HCT116 (cell line): ENCODE measurements around the gene KLHL22. TPM values are rescaled to one million over a fixed set of nuclear protein-coding genes. Genes with fewer than 3 reads are reported as not detected.

Experiments
- ATAC-seq: fragments of 200-7000 bp; cut with Tn5 transposase; 2 replicates; pipeline ENCODE4 v1.9.1; 2020; ENCODE audit warnings: mild to moderate bottlenecking, moderate library complexity
- BruUV-seq: library from RNA; stranded (reverse); fragments of 400-500 nt; replicated peaks from 2 replicates; lab custom pipeline; 2021; lab: Mats Ljungman, UMichigan
- CTCF ChIA-PET: fragments of 300-600 bp; sonication (Branson Sonifier 250); formaldehyde crosslinking; loops from one replicate; lab custom pipeline; 2021; ENCODE audit warnings: antibody characterized with exemption; lab: Charles Lee
- POLR2A ChIA-PET: fragments of 300-600, 350-600 bp; sonication (Branson Sonifier 250); formaldehyde crosslinking; loops from one replicate; lab custom pipeline; 2021; ENCODE audit warnings: antibody characterized with exemption; lab: Charles Lee
- RAD21 ChIA-PET, 2 experiments: fragments of 300-600 bp; sonication (Branson Sonifier 250); formaldehyde crosslinking; loops; one replicate each; lab custom pipeline; 2023; ENCODE audit warnings: low total read pairs in 2 of 2; ENCODE audit not compliant: uncharacterized antibody in 2 of 2, unreplicated experiment in 2 of 2, low non-redundant PET in 1 of 2; lab: Charles Lee
- DNase-seq: peaks from one replicate; pipeline ENCODE4 v3.0.0-alpha.2; 2010; ENCODE audit warnings: low read depth, low spot score
- H2AFZ ChIP-seq: fragments of 200-600 bp; shearing (Covaris generic), sonication (generic); 2 replicates; pipeline ENCODE4 v1.6.1; 2017; ENCODE audit warnings: low read depth, mixed run types, mixed read lengths, antibody characterized with exemption, low read length; ENCODE audit not compliant: poor library complexity, severe bottlenecking
- H3K27ac ChIP-seq: 2 replicates; pipeline ENCODE4 v1.5.1; 2012; ENCODE audit warnings: low read depth, low read length
- H3K27me3 ChIP-seq: fragments of 200-600 bp; sonication (generic); 2 replicates; pipeline ENCODE4 v1.6.1; 2016; ENCODE audit warnings: mixed run types, low read length, mixed read lengths; ENCODE audit not compliant: insufficient read depth
- H3K36me3 ChIP-seq, 2 experiments: fragments of 200-500 bp in 1 of 2; fragments of 200-600 bp in 1 of 2; sonication (Bioruptor generic) in 1 of 2; sonication (generic) in 1 of 2; 2 replicates each; pipeline versions ENCODE4 v1.5.1 to v1.6.1; 2014 to 2016; ENCODE audit warnings: low read length in 2 of 2, inconsistent platforms in 1 of 2, mixed read lengths in 1 of 2, mixed run types in 1 of 2; ENCODE audit not compliant: insufficient read depth in 2 of 2, control insufficient read depth in 1 of 2
- H3K4me1 ChIP-seq, 2 experiments: fragments of 200-600 bp in 1 of 2; sonication (generic) in 1 of 2; 2 replicates each; pipeline versions ENCODE4 v1.5.1 to v1.6.1; 2012 to 2017; ENCODE audit warnings: low read length in 2 of 2, inconsistent platforms in 1 of 2, mild to moderate bottlenecking in 1 of 2, mixed read lengths in 1 of 2, mixed run types in 1 of 2, moderate library complexity in 1 of 2; ENCODE audit not compliant: insufficient read depth in 2 of 2, control insufficient read depth in 1 of 2
- H3K4me2 ChIP-seq: fragments of 200-600 bp; sonication (generic); 2 replicates; pipeline ENCODE4 v1.6.1; 2017; ENCODE audit warnings: mixed run types, low read length, mixed read lengths
- H3K4me3 ChIP-seq, 2 experiments: fragments of 200-600 bp in 1 of 2; sonication (generic) in 1 of 2; replicated peaks in 1 of 2; 2 replicates each; pipeline ENCODE4 v1.5.1; 2011 to 2016; ENCODE audit warnings: low read length in 2 of 2, control low read depth in 1 of 2, low read depth in 1 of 2, mild to moderate bottlenecking in 1 of 2, mixed read lengths in 1 of 2, mixed run types in 1 of 2
- H3K79me2 ChIP-seq: fragments of 200-600 bp; sonication (generic); 2 replicates; pipeline ENCODE4 v1.6.1; 2017; ENCODE audit warnings: mild to moderate bottlenecking, mixed run types, low read length, moderate library complexity, mixed read lengths; ENCODE audit not compliant: insufficient read depth
- H3K9ac ChIP-seq: fragments of 200-600 bp; sonication (generic); 2 replicates; pipeline ENCODE4 v1.6.1; 2016; ENCODE audit warnings: low read length, mixed read lengths
- H3K9me2 ChIP-seq: fragments of 200-600 bp; sonication (generic), shearing (Covaris generic); 2 replicates; pipeline ENCODE4 v1.6.1; 2017; ENCODE audit warnings: mixed run types, mild to moderate bottlenecking, moderate library complexity; ENCODE audit not compliant: insufficient read depth
- H3K9me3 ChIP-seq, 2 experiments: fragments of 200-500 bp in 1 of 2; fragments of 200-600 bp in 1 of 2; sonication (Bioruptor generic) in 1 of 2; sonication (generic) in 1 of 2; 2 replicates each; pipeline ENCODE4 v1.6.1; 2014 to 2017; ENCODE audit warnings: low read length in 2 of 2, mixed read lengths in 2 of 2, inconsistent platforms in 1 of 2, low read depth in 1 of 2, mild to moderate bottlenecking in 1 of 2, mixed run types in 1 of 2, moderate library complexity in 1 of 2; ENCODE audit not compliant: control insufficient read depth in 1 of 2, insufficient read depth in 1 of 2
- H4K20me1 ChIP-seq: fragments of 200-600 bp; sonication (generic), shearing (Covaris generic); 2 replicates; pipeline ENCODE4 v1.6.1; 2017; ENCODE audit warnings: mixed run types, mild to moderate bottlenecking, moderate library complexity; ENCODE audit not compliant: insufficient read depth
- CTCF ChIP-seq, 3 experiments: fragments of 200-600 bp in 1 of 3; sonication (generic) in 1 of 3; IDR thresholded peaks in 2 of 3; conservative IDR thresholded peaks in 1 of 3; 2 replicates each; pipeline ENCODE4 v1.5.1; 2012 to 2017; ENCODE audit warnings: low read depth in 2 of 3, low read length in 2 of 3, antibody characterized with exemption in 1 of 3, borderline replicate concordance in 1 of 3, control low read depth in 1 of 3, mild to moderate bottlenecking in 1 of 3, mixed read lengths in 1 of 3, mixed run types in 1 of 3, moderate library complexity in 1 of 3; ENCODE audit not compliant: insufficient read depth in 1 of 3
- EGR1 ChIP-seq: IDR thresholded peaks from 2 replicates; pipeline ENCODE4 v1.6.1; 2012; ENCODE audit warnings: low read depth
- EZH2phosphoT487 ChIP-seq: fragments of 200-600 bp; IDR thresholded peaks from 2 replicates; pipeline ENCODE4 v1.6.1; 2018; ENCODE audit warnings: antibody characterized with exemption, borderline replicate concordance
- FOSL1 ChIP-seq: IDR thresholded peaks from 2 replicates; pipeline ENCODE4 v1.6.1; 2012; ENCODE audit warnings: low read depth
- JUND ChIP-seq: IDR thresholded peaks from 2 replicates; pipeline ENCODE4 v1.6.1; 2012
- MAX ChIP-seq: IDR thresholded peaks from 2 replicates; pipeline ENCODE4 v1.6.1; 2012
- POLR2A ChIP-seq: IDR thresholded peaks from 2 replicates; pipeline ENCODE4 v1.7.0; 2011; ENCODE audit warnings: borderline replicate concordance; ENCODE audit not compliant: insufficient read depth, insufficient read length; ENCODE audit errors: extremely low read depth
- POLR2AphosphoS5 ChIP-seq: IDR thresholded peaks from 2 replicates; pipeline ENCODE4 v1.6.1; 2011; ENCODE audit warnings: mild to moderate bottlenecking, low read depth, low read length, moderate library complexity
- RAD21 ChIP-seq: IDR thresholded peaks from 2 replicates; pipeline ENCODE4 v1.6.1; 2012; ENCODE audit warnings: low read depth, mild to moderate bottlenecking
- SRF ChIP-seq: IDR thresholded peaks from 2 replicates; pipeline ENCODE4 v1.6.1; 2012; ENCODE audit warnings: low read depth
- TCF7L2 ChIP-seq: IDR thresholded peaks from 2 replicates; pipeline ENCODE4 v1.7.0; 2011; ENCODE audit warnings: borderline replicate concordance, inconsistent platforms; ENCODE audit not compliant: insufficient read depth, insufficient read length; ENCODE audit errors: extremely low read depth
- YY1 ChIP-seq: IDR thresholded peaks from 2 replicates; pipeline ENCODE4 v1.6.1; 2011; ENCODE audit warnings: low read length, low read depth, moderate library complexity, mild to moderate bottlenecking; ENCODE audit not compliant: insufficient replicate concordance; ENCODE audit errors: extremely low read depth
- ZFX ChIP-seq: fragments of 450-650 bp; IDR thresholded peaks from 2 replicates; pipeline ENCODE4 v1.6.1; 2017
- intact Hi-C: fragments of 100-400 bp; cut with micrococcal nuclease; formaldehyde crosslinking; loops from 2 replicates; pipeline ENCODE4 v1.10.0; 2022
- total RNA-seq: library from RNA; stranded (reverse); gene quantifications from one replicate; pipeline ENCODE4 v1.2.1, GENCODE V29; 2021; ENCODE audit not compliant: unreplicated experiment
- TF ChIP-seq, protein P1 (sequence below): IDR thresholded peaks from 2 replicates; pipeline ENCODE4 v1.6.1; 2012

Gene KLHL22
- total RNA-seq, 1 experiment from 2014 or later = 16.4 TPM

DNA sequence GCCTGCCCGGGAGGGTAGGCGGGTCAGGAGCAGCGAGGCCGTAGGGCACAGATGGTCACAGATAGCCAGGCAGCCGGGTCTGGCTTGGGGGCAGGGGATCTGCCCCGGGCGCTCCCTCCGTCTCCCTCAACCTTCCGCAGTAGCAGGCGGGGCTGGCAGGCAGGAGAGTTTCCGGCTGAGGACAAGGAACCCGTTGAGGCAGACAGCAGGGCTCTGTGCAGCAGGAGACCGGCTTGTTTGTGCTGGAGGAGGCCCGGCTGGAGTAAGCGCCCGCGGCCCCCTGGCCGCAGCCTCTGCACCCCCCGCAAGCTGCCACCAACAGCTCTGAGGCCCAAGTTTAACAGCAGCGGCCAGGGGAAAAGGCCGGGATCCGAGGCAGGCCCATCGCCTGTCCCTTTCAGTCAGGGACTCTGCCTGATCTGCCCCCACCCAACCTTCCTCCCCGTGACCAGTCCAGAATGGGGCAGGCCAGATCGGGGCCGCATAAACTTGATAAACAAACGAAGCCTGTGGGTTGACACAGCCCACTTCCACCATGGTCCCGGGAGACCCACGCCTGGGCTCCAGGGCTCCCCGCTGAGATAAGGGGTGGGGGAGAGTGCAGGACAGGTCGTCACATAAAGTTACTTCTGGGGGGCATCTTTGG, 71.6 kb downstream of the KLHL22 start:
- no peaks in the 10 kb centered on the region for H4K20me1 ChIP-seq
- H3K36me3 ChIP-seq = no peaks in the 10 kb centered on the region
- H2AFZ ChIP-seq = no peak overlapping the region
- no peak for DNase-seq
- CTCF ChIA-PET = no interaction called here
- H3K4me1 ChIP-seq = peaks cover 3 to 8% of the 10 kb centered on the region in 2 experiments; a peak in 3 of 4 replicates
- POLR2A ChIA-PET = no interaction called here
- H3K4me2 ChIP-seq = no peak overlapping the region
- H3K27ac ChIP-seq = no peak overlapping the region
- no peak for ATAC-seq
- RAD21 ChIA-PET = no interaction called here
- no peaks in the 10 kb centered on the region for H3K9me3 ChIP-seq
- no peak for TF ChIP-seq FOSL1
- TF ChIP-seq EZH2phosphoT487 = no peak
- TF ChIP-seq EGR1 = no peak
- no peak for TF ChIP-seq POLR2AphosphoS5
- no peak for TF ChIP-seq MAX
- TF ChIP-seq, protein P1, sequence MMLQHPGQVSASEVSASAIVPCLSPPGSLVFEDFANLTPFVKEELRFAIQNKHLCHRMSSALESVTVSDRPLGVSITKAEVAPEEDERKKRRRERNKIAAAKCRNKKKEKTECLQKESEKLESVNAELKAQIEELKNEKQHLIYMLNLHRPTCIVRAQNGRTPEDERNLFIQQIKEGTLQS = no peak
- no peak for TF ChIP-seq RAD21
- TF ChIP-seq ZFX = no peak
- H3K79me2 ChIP-seq = no peaks in the 10 kb centered on the region
- H3K27me3 ChIP-seq = no peaks in the 10 kb centered on the region
- no peak overlapping the region for H3K4me3 ChIP-seq
- no peak overlapping the region for H3K9ac ChIP-seq
- no peaks in the 10 kb centered on the region for H3K9me2 ChIP-seq
- no TSS peak for BruUV-seq
- intact Hi-C loops = no loop called here

- Histone ChIP-seq H3K4me2 (no peak overlapping the region), H3K27ac (no peak overlapping the region), H3K79me2 (no peaks in the 10 kb centered on the region), H3K9me2 (no peaks in the 10 kb centered on the region), H4K20me1 (no peaks in the 10 kb centered on the region), H3K4me3 (no peak overlapping the region), H3K27me3 (no peaks in the 10 kb centered on the region), H3K9me3 (no peaks in the 10 kb centered on the region), H2AFZ (no peak overlapping the region), H3K9ac (no peak overlapping the region), H3K4me1 (peaks cover 0 to 8% of the 10 kb centered on the region in 2 experiments; a peak in 1 of 4 replicates), H3K36me3 (no peaks in the 10 kb centered on the region)
- ATAC-seq = no peak
- CTCF ChIA-PET = no interaction called here
- intact Hi-C loops = no loop called here
- POLR2A ChIA-PET = no interaction called here
- no TSS peak for BruUV-seq
- RAD21 ChIA-PET = no interaction called here
- DNase-seq = no peak
- TF ChIP-seq CTCF (IDR thresholded peaks at IDR 0.05 in 2 of 3, conservative IDR thresholded peaks at IDR 0.05 in 1 of 3; ENCODE audit: borderline replicate concordance in 1 of 3, insufficient read depth in 1 of 3, low read depth in 2 of 3, low read length in 2 of 3) (no peak), EGR1 (no peak), TCF7L2 (no peak), FOSL1 (no peak), POLR2A (no peak), YY1 (no peak), JUND (no peak), SRF (no peak)
- TF ChIP-seq, protein P1 = no peak
These were observed 72.3 kb downstream of the KLHL22 start for GRCh38 chr22:20423008-20423905.
